Neural progenitor cell (in vitro differentiated cells): Measurements from ENCODE around the gene BTBD9.

Source experiments
- CTCF ChIP-seq: fragments of 200-600 bp; sonication (generic); IDR thresholded peaks from 2 replicates; pipeline ENCODE4 v1.5.1; 2017; ENCODE audit warnings: antibody characterized with exemption, mild to moderate bottlenecking
- EZH2 ChIP-seq: fragments of 200-600 bp; sonication (generic); IDR thresholded peaks from 2 replicates; pipeline ENCODE4 v1.6.1; 2017; ENCODE audit warnings: antibody characterized with exemption, mild to moderate bottlenecking, moderate library complexity

DNA sequence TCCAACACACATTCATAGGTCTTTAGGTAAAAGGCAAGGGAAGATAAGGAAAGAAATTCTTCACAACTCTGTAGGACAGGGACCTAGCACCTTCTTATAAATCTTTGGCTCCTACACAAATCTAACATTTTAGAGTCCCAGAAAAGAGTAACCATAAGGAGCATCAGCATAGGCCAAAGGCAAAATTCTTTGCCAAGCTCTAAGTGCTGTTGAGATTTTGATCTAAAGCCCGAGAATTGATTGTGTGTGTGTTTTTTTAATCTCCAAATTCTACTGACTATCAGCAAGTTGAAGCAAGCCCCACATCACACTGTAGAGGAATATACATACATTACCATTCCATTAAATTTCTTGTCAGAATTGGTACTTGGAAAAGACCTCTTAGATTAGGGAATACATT lies 233.6 kb downstream of the BTBD9 start:
- no peak for TF ChIP-seq CTCF
- TF ChIP-seq EZH2, result no peak
